Liver (tissue), 3 donors: ENCODE measurements around the gene TIE1.

Experiments
- CTCF ChIP-seq: fragments of 150-350 bp; IDR thresholded peaks from 2 replicates; pipeline ENCODE4 v1.5.1; 2017; ENCODE audit warnings: improper control_type of control experiment, low read depth, low read length; ENCODE audit not compliant: missing input control
- JUND ChIP-seq, 2 donors: IDR thresholded peaks; 2 replicates each; pipeline ENCODE4 v1.6.1; 2016; ENCODE audit warnings: antibody characterized with exemption in 2 of 2
- REST ChIP-seq: IDR thresholded peaks from 2 replicates; pipeline ENCODE4 v1.6.1; 2016; ENCODE audit warnings: antibody characterized with exemption, mild to moderate bottlenecking
- SP1 ChIP-seq: IDR thresholded peaks from 2 replicates; pipeline ENCODE4 v1.6.1; 2018; ENCODE audit warnings: antibody characterized with exemption, mild to moderate bottlenecking
- YY1 ChIP-seq: IDR thresholded peaks from 2 replicates; pipeline ENCODE4 v1.6.1; 2016; ENCODE audit warnings: antibody characterized with exemption, mild to moderate bottlenecking
- ZBTB33 ChIP-seq: IDR thresholded peaks from 2 replicates; pipeline ENCODE4 v1.6.1; 2016; ENCODE audit warnings: antibody characterized with exemption
- donor health status: healthy.
- donor health status: healthy.

GRCh38 chr1:43322506-43322905, 21.7 kb downstream of the TIE1 start:
- TF ChIP-seq SP1 (no peak), YY1 (no peak), CTCF (no peak), REST (no peak), ZBTB33 (no peak), JUND (IDR thresholded peaks at IDR 0.05) (no peak)
